Right lobe of liver (tissue), 4 donors: ENCODE results near the gene ZBTB17.

Experiments
- CTCF ChIP-seq, 4 donors: fragments of 200-600 bp in 3 of 4; fragments of 450-650 bp in 1 of 4; IDR thresholded peaks; one replicate each; pipeline versions ENCODE4 v1.5.1 to v1.8.0; 2016 to 2022; ENCODE audit warnings: antibody characterized with exemption in 4 of 4, mild to moderate bottlenecking in 2 of 4
- POLR2A ChIP-seq: fragments of 450-650 bp; IDR thresholded peaks from one replicate; pipeline ENCODE4 v1.6.1; 2017; ENCODE audit warnings: antibody characterized with exemption, mild to moderate bottlenecking
- donor health status: DM: no; HTN: no; CAD: no.
- donor health status: DM: no; HTN: no; CAD: no.
- donor health status: DM: no; HTN: yes; CAD: no.

GRCh38 chr1:15951341-15952153, 24.4 kb downstream of the ZBTB17 start:
- no peak for TF ChIP-seq CTCF (IDR thresholded peaks at IDR 0.05)
- TF ChIP-seq POLR2A: no peak
